IMR-90 (cell line): ENCODE data around the gene ABCB9. TPM values are rescaled to one million over a fixed set of nuclear protein-coding genes. Genes with fewer than 3 reads are reported as not detected.
"Not testable (repeated sequence)": the region's sequence is repeated elsewhere in the genome, so short reads cannot be mapped to it uniquely, and the experiment has no call there.

Experiments
- ATAC-seq: fragments of 200-7000 bp; cut with Tn5 transposase; 2 replicates; pipeline ENCODE4 v1.9.1; 2020; ENCODE audit warnings: low read depth, mild to moderate bottlenecking, moderate library complexity
- BruUV-seq: library from RNA; stranded (reverse); fragments of 400-500 nt; replicated peaks from 2 replicates; lab custom pipeline; 2021; lab: Mats Ljungman, UMichigan
- CTCF ChIA-PET: fragments of 300-600 bp; formaldehyde crosslinking; extraction: SDS; loops from one replicate; lab custom pipeline; 2021; ENCODE audit warnings: antibody characterized with exemption; lab: Yijun Ruan, JAX
- POLR2A ChIA-PET: fragments of 300-600 bp; sonication (Branson Sonifier 250); formaldehyde crosslinking; loops from one replicate; lab custom pipeline; 2022; ENCODE audit warnings: antibody characterized with exemption; ENCODE audit not compliant: unreplicated experiment; lab: Charles Lee
- DNase-seq: peaks from one replicate; pipeline ENCODE4 v3.0.0; 2013
- H2AFZ ChIP-seq: replicated peaks from 2 replicates; pipeline ENCODE3; 2013; ENCODE audit warnings: low read length, mild to moderate bottlenecking; ENCODE audit not compliant: poor library complexity
- H2AK5ac ChIP-seq: 2 replicates; pipeline ENCODE4 v1.6.1; 2013; ENCODE audit warnings: low read depth, low read length, inconsistent platforms
- H2AK9ac ChIP-seq: replicated peaks from 2 replicates; pipeline ENCODE3; 2013; ENCODE audit warnings: mild to moderate bottlenecking, low read depth, low read length, moderate library complexity; ENCODE audit not compliant: poor library complexity
- H2BK120ac ChIP-seq: 2 replicates; pipeline ENCODE4 v1.6.1; 2013; ENCODE audit warnings: low read depth, low read length, inconsistent platforms
- H2BK15ac ChIP-seq: 3 replicates; pipeline ENCODE4 v1.6.1; 2013; ENCODE audit warnings: low read depth, low read length, inconsistent platforms
- H2BK20ac ChIP-seq: 2 replicates; pipeline ENCODE4 v1.6.1; 2013; ENCODE audit warnings: low read depth, mild to moderate bottlenecking, inconsistent platforms, low read length, moderate library complexity
- H2BK5ac ChIP-seq: 2 replicates; pipeline ENCODE4 v1.6.1; 2013; ENCODE audit warnings: mild to moderate bottlenecking, low read depth, low read length, inconsistent platforms; ENCODE audit not compliant: poor library complexity, severe bottlenecking
- H3K14ac ChIP-seq: replicated peaks from 2 replicates; pipeline ENCODE4 v1.6.1; 2013; ENCODE audit warnings: low read depth, low read length, inconsistent platforms
- H3K18ac ChIP-seq: 2 replicates; pipeline ENCODE4 v1.6.1; 2013; ENCODE audit warnings: low read depth, low read length, control low read depth
- H3K23ac ChIP-seq: 2 replicates; pipeline ENCODE4 v1.6.1; 2013; ENCODE audit warnings: low read depth, low read length, inconsistent platforms
- H3K27ac ChIP-seq: 2 replicates; pipeline ENCODE4 v1.5.1; 2013; ENCODE audit warnings: mild to moderate bottlenecking, control low read depth, low read length; ENCODE audit not compliant: insufficient read depth
- H3K27me3 ChIP-seq: 2 replicates; pipeline ENCODE4 v1.6.1; 2013; ENCODE audit warnings: low read length; ENCODE audit not compliant: control insufficient read depth, insufficient read depth
- H3K36me3 ChIP-seq: 2 replicates; pipeline ENCODE4 v1.6.1; 2013; ENCODE audit warnings: low read length, mixed read lengths; ENCODE audit not compliant: control insufficient read depth, insufficient read depth
- H3K4ac ChIP-seq: 2 replicates; pipeline ENCODE4 v1.6.1; 2013; ENCODE audit warnings: low read depth, low read length, inconsistent platforms
- H3K4me1 ChIP-seq: 2 replicates; pipeline ENCODE4 v1.6.1; 2013; ENCODE audit warnings: low read length, mixed read lengths; ENCODE audit not compliant: control insufficient read depth, insufficient read depth
- H3K4me2 ChIP-seq: 2 replicates; pipeline ENCODE4 v1.6.1; 2013; ENCODE audit warnings: low read depth, mild to moderate bottlenecking, control low read depth, low read length, moderate library complexity
- H3K4me3 ChIP-seq: 2 replicates; pipeline ENCODE4 v1.5.1; 2013; ENCODE audit warnings: low read depth, mild to moderate bottlenecking, control low read depth, low read length, moderate library complexity; ENCODE audit not compliant: insufficient read depth
- H3K56ac ChIP-seq: 2 replicates; pipeline ENCODE4 v1.6.1; 2013; ENCODE audit warnings: low read length, inconsistent platforms; ENCODE audit not compliant: insufficient read depth; ENCODE audit errors: extremely low read depth
- H3K79me1 ChIP-seq, 2 experiments: 2 replicates each; pipeline ENCODE4 v1.6.1; 2013; ENCODE audit warnings: low read length in 2 of 2, inconsistent platforms in 1 of 2, low read depth in 1 of 2
- H3K9ac ChIP-seq: 2 replicates; pipeline ENCODE4 v1.6.1; 2013; ENCODE audit warnings: low read depth, low read length, control low read depth
- H3K9me1 ChIP-seq: 2 replicates; pipeline ENCODE4 v1.6.1; 2013; ENCODE audit warnings: low read length, inconsistent platforms; ENCODE audit not compliant: insufficient read depth
- H3K9me3 ChIP-seq: 2 replicates; pipeline ENCODE4 v1.6.1; 2013; ENCODE audit warnings: low read length; ENCODE audit not compliant: control insufficient read depth, insufficient read depth
- H4K20me1 ChIP-seq: 2 replicates; pipeline ENCODE4 v1.6.1; 2013; ENCODE audit warnings: low read length, inconsistent platforms; ENCODE audit not compliant: insufficient read depth
- H4K5ac ChIP-seq: 2 replicates; pipeline ENCODE4 v1.6.1; 2013; ENCODE audit warnings: mild to moderate bottlenecking, low read depth, low read length, control low read depth
- H4K8ac ChIP-seq, 2 experiments: 2 replicates each; pipeline ENCODE4 v1.6.1; 2013; ENCODE audit warnings: low read depth in 2 of 2, low read length in 2 of 2, control low read depth in 1 of 2, inconsistent platforms in 1 of 2
- H4K91ac ChIP-seq: 2 replicates; pipeline ENCODE4 v1.6.1; 2013; ENCODE audit warnings: low read depth, low read length, inconsistent platforms; ENCODE audit not compliant: insufficient read depth
- FOS ChIP-seq: fragments of 150-350 bp; IDR thresholded peaks from 2 replicates; pipeline ENCODE4 v1.6.1; 2016; ENCODE audit warnings: low read depth, low read length
- WGBS, 2 experiments: methylation state at CpG; one replicate each; pipeline versions ENCODE4 v1.1.5 to v1.1.7; 2013; ENCODE audit warnings: missing lambda C conversion rate in 2 of 2; ENCODE audit not compliant: insufficient read length in 1 of 2; ENCODE audit errors: extremely low coverage in 2 of 2; 5-methylcytosine and 5-hydroxymethylcytosine counted together
- dilution Hi-C: fragments of 300-500 bp; cut with HindIII; formaldehyde crosslinking; loops from one replicate; pipeline ENCODE4 v1.14.3; 2018; ENCODE audit warnings: low sequenced_read_pairs; ENCODE audit not compliant: unreplicated experiment
- in situ Hi-C: fragments of 300-500 bp; cut with MboI; formaldehyde crosslinking; loops from 3 replicates; pipeline ENCODE4 v1.14.3; 2019; ENCODE audit warnings: low sequenced_read_pairs, inconsistent platforms, mixed read lengths
- intact Hi-C: fragments of 100-400 bp; cut with micrococcal nuclease; formaldehyde crosslinking; loops from 2 replicates; pipeline ENCODE4 v1.10.0; 2022
- polyA plus RNA-seq, 3 experiments: library from polyadenylated mRNA; depleted of rRNA; stranded (reverse); fragments of >200 nt; gene quantifications; 2 replicates each; pipeline ENCODE4 v1.2.3, GENCODE V29; 2012; ENCODE audit warnings: low replicate concordance in 1 of 3
- total RNA-seq: library from RNA; depleted of rRNA; stranded (reverse); fragments of >200 nt; gene quantifications from 2 replicates; pipeline ENCODE4 v1.2.3, GENCODE V29; 2012

ABCB9 gene
- total and polyA plus RNA-seq, 2 of the 4 experiments (the other 2 are of a cell fraction), result 5.6 to 8.3 TPM

- TF ChIP-seq FOS, result peak; percentile 31; the same call in 1 of the 2 replicates
- BruUV-seq, result not testable (repeated sequence)
Observed at GRCh38 chr12:122941351-122941750, 24.9 kb downstream of the ABCB9 start.

More at GRCh38 chr12:122941351-122941750, 24.9 kb downstream of the ABCB9 start:
- H3K4me2 ChIP-seq, H4K20me1 ChIP-seq, H2AK9ac ChIP-seq, POLR2A ChIA-PET, H4K91ac ChIP-seq, H3K23ac ChIP-seq, H2BK5ac ChIP-seq, H3K27ac ChIP-seq, H2BK120ac ChIP-seq, H4K8ac ChIP-seq, intact Hi-C loops, H3K9ac ChIP-seq, H3K9me3 ChIP-seq, H4K5ac ChIP-seq, H3K4ac ChIP-seq, in situ Hi-C loops, H2AFZ ChIP-seq, CTCF ChIA-PET, H3K56ac ChIP-seq, H2BK15ac ChIP-seq, H2BK20ac ChIP-seq, H3K27me3 ChIP-seq, H3K36me3 ChIP-seq, H3K79me1 ChIP-seq, H3K4me3 ChIP-seq, H3K14ac ChIP-seq, dilution Hi-C loops, H3K18ac ChIP-seq, H2AK5ac ChIP-seq: not testable (repeated sequence)
- DNase-seq (peak; percentile 66), ATAC-seq (peak; percentile 27; the same call in 1 of the 2 replicates)
- Histone ChIP-seq H3K4me1 (peaks cover 14% of the 10 kb centered on the region), H3K9me1 (peaks cover 31% of the 10 kb centered on the region)
- WGBS, 2 experiments, result no CpG with 5 or more reads among the region's 5 CpGs
